Erythroblast (primary cell): ENCODE results near the gene ZCCHC14.
"Not testable (repeated sequence)": the region's sequence is repeated elsewhere in the genome, so short reads cannot be mapped to it uniquely, and the experiment has no call there.

Source experiments
- DNase-seq, 2 experiments: peaks; one replicate each; lab custom pipeline; 2025; lab: John Stamatoyannopoulos, UW
- GATA1 ChIP-seq: IDR thresholded peaks from 2 replicates; pipeline ENCODE4 v1.6.1; 2011; ENCODE audit warnings: low read depth, mild to moderate bottlenecking, control low read depth, low read length, moderate library complexity
- POLR2A ChIP-seq: IDR thresholded peaks from 2 replicates; pipeline ENCODE4 v1.6.1; 2011; ENCODE audit warnings: mild to moderate bottlenecking, low read length

ZCCHC14 gene

DNA sequence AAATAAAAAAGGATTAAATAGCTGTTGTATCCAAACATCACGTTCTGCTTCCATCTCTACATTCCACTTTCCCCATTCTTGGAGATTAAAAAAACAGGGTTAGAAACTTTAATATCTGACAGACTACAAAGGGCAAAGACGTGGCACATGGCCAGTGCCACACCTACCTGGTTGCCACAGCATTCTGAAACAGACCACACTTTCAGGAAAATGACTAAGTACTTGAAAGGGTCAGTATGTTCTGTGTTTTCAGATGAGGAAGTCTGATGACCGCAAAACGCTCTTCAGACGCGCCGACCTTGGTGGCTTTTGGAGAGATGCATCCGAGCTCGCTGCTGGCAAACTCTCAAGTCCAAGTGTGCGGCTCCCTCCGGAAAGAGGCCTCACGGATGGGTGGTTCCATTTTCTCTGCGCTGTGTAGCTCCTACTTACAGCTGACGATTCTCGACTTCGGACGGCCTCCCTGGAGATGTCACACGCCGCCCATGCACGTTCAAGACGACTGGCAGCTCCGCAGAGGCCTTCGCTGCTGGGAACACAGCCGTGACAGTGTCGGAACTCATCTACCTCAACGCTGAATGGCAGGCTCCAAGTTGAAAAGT is 85.2 kb downstream of the ZCCHC14 start:
- TF ChIP-seq POLR2A: no peak
- TF ChIP-seq GATA1: no peak
- DNase-seq: no peak

DNA sequence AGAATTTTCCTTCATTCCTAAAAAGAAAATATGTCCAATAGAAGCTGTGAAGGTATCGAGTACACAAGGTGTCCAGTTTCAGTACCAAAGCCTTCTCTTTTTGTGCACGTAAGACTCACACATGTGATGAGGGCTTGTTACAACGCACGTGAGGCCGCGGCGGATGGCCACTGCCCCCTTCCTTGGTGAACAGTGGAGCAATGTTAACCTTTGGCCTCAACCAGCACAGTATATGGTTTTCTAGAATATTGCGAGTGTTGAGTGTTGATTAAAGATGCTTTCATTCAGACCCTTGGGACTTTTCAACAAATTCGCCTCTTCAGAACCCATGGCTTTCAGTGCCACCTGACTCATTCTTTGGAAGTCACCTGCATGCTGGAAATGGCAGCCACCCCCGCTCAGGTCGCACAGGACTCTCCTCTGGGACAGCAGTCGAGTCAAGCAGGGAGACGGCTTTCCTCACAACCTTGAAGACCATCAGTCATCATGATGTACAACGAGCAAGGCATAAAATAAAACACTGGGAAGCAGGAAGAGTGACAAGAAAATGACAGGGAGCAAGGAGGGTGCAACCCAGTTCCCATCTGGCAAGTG is 86.2 kb downstream of the ZCCHC14 start:
- DNase-seq: no peak
- no peak for TF ChIP-seq POLR2A
- TF ChIP-seq GATA1: no peak

DNA sequence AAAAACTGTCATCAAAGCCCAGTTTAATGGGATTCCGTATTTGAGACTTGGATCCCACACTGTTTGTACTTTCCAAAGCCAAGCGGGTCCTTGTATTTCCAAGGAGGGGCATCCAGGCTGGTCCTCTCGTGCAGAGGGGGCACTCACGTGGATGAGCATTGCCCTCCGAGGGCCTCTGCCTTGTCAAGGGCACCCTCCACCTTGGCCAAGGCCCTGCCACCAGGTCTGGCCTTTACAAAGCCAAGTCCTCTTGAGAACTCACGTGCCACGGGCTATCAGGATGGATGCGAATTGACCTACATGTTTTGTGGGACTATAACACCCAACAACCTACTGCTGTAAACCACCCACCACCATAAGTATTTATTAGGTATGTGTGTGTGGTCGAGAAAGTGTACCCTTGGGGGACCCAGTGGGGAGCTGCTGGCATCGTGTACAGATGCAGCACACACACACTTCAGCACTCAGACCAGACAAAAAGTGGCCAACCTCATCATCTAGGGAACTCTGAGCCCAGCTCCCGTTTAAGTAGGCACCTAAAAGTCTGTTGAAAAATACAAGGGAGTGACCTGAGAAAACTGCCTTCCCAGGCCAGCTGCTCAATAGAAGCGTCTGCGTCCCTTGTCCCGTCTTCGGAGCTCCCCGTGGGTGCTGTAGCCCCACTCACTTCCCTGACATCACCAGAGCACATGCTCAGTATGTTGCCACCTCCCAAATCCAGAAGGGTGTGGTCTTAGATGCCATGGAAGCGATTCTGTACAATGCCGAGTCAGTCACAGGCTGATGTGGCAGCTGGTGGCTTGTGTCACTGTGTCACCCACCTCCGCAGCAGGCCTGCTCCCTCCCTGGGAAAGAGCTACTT is 87.8 kb downstream of the ZCCHC14 start:
- TF ChIP-seq POLR2A (peak; percentile 12), GATA1 (no peak)
- peak in 1 of 2 experiments; percentile 44 for DNase-seq

DNA sequence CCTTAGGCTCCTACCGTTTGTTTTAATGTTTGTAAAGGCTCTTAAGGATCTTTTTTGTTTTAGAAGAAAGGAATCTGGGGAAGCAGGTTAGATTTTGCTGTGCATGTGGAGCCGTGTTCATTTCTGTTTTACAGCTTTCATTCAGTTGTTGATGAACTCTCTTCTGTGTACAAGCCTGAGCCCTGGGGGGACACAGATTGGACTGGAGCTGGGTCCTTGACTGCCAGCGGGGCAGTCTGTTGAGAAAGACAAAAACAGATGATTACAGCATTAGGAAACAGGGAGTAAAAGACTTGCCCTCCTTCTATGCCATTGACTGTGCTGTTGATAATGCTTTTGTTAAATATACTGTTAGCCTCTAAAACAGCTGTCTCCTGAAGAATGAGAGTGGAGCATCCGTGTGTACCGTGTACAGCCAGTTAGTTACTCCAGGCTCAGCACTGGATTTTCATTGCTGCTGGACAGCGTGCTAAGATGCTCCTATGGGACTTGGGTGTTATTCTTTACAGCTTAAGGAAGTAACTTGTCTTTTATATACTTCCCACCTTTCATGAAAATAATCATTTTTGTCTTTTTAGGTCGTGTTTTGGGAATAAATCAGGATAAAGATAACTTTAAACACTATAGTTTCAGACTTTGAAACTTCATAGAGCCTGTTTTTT is 97.5 kb downstream of the ZCCHC14 start:
- TF ChIP-seq GATA1: no peak
- no peak for TF ChIP-seq POLR2A
- DNase-seq: no peak

DNA sequence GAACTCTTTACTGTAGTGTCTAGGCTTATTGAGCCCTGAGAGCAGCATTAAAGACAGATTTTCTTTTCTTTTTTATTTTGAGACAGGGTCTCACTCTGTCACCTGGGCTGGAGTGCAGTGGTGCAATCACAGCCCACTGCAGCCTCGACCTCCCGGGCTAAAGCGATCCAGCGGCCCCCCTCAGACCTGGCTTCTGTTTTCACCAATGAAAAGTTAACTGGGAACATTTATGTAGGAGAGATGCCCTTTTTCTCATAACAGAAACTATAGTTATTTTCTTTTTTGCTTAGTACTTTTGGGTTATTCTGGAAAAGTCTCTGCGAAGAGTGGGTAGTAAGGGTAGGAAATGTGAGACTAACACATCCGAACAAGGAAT is 99.2 kb downstream of the ZCCHC14 start:
- DNase-seq: no peak
- TF ChIP-seq GATA1 (no peak), POLR2A (no peak)

DNA sequence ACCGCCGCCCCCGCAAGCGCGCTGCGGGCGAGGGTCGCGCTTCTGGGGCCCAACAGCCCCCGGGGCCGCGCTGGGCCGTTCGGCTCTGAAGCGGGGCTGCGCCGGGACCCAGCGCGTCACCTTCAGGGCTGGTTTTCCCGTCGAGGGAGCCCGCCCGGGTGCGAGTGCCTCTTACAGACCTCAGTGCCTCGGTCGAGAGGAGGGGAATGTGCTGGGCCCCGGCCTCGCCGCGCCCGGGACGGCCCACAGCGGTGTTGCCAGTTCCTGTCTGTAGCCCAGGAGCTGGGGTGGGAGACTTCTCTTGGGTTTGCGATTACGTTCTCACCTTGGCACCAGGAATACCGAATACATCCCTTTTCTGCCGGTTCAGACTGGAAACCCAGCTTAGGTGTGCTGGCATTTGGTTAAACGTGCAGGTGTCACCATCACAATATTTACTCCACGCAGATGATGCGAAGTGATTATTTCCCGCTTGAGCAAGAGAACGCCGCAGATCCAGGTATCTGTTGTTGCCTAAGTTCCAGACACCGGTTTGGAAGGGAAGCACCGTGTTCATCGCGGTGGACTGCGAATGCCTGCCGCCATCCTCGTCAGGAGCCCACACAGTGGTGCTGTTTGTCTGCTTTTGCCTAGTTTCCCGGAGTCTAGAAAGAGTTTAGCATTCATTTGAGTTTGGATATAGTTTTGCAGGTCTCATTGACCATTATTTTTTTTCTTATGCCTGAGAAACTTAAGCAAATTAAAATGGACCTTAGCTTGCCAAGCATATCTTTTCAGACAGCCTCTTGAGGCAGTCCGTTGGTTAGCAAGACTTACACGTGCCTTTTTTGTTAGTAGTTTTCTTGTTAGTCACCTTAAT is 99.8 kb downstream of the ZCCHC14 start:
- TF ChIP-seq POLR2A: no peak
- TF ChIP-seq GATA1: no peak
- DNase-seq: peak; percentile 66 to 82

DNA sequence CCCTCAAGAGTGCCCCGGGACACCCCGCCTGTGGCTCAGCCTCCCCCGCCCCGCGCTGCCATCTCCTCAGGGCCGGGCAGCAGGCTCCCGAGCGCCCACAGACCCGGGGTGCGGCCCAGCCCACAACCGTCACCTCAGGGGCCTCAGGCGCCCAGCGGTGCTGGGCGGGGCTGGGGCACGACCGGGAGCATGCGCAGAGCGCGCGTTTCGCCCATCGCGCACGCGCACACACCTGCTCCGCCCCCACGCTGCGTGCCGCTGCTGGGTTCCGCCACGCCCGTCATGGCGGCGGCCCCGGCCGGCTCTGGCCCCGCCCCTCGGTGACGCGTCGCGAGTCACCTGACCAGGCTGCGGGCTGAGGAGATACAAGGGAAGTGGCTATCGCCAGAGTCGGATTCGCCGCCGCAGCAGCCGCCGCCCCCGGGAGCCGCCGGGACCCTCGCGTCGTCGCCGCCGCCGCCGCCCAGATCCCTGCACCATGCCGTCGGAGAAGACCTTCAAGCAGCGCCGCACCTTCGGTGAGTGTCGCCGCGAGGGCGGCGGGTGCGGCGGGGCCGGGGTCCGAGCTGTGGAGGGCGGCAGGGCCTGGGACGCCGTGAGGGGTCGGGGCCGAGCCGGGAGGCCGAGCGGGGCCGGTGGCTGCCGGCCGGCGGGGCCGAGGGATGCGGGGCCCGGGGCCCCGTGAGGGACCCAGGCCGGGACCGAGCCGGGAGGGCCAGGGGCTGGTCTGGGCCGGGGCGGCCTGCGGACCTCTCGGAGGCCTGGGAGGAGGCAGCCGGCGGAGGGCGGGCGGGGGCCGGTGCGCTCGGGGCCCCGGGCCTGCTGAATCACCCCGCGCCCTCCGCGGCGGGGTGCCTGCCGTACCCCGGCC is 100.6 kb downstream of the ZCCHC14 start, which contains the start of gene MAP1LC3B:
TSS of gene MAP1LC3B (plus strand) at position 387 of the 871 bp plus-strand sequence. CDS start at position 479, 92 bp downstream.
- DNase-seq: peak; percentile 98 to 100
- TF ChIP-seq POLR2A (peak; percentile 96), GATA1 (no peak)

DNA sequence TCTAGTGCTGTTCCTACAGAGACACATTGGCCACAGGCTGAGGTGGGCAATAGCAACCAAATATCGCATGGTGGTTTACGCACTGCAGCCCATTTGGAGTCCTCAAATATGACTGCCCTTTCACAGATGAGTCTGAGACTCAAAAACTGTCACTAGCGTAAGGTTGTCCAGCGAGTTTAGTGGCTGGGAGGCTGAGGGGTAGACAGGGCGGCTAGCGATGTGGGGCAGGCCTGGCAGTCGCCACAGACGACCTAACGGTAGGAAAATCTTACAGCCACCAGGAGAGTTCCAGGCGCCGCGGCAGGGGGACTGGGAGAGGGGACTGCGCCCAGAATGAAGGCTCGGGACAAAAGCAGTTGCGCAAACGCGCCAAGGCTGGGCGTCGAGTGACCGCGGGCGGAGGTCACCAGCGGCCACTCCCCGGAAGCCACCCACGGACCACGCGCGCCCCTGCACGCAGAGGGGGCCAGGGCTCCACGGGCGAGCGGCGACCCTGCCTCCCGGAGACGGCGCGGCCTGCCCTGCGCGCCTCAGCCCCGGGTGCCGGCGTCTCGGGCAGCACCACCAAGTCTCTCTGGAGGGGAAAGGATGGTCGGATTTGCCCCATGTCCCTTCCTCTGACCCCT is 101.4 kb downstream of the ZCCHC14 start:
- DNase-seq: peak; percentile 77 to 86
- TF ChIP-seq POLR2A: no peak
- no peak for TF ChIP-seq GATA1

DNA sequence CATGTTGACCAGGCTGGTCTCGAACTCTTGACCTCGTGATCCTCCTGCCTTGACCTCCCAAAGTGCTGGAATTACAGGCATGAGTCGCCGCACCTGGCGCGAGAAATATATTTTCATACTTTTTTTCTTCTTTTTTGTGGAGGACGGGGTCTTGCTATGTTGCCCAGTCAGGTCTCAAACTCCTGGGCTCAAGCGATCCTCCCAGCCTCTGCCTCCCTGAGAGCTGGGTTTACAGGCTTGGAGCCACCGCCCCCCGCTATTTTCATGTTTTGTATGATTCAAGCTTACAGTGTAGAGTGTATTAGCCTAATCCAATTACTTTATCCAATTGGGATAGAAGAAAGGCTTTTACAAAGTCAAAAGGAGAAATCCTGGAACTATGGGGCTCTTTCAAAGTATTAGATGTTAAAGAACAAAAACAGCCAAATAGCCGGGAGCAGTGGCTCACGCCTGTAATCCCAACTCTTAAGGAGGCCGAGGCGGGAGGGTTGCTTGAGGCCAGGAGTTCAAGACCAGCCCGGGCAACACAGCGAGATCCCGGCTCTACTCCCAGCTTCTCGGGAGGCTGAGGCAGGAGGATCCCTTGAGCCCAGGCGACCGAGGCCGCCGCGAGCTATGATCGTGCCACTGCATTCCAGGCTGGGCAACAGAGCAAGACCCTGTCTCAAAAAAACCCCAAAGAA is 102.0 kb downstream of the ZCCHC14 start:
- no peak for DNase-seq
- TF ChIP-seq GATA1: no peak
- no peak for TF ChIP-seq POLR2A

DNA sequence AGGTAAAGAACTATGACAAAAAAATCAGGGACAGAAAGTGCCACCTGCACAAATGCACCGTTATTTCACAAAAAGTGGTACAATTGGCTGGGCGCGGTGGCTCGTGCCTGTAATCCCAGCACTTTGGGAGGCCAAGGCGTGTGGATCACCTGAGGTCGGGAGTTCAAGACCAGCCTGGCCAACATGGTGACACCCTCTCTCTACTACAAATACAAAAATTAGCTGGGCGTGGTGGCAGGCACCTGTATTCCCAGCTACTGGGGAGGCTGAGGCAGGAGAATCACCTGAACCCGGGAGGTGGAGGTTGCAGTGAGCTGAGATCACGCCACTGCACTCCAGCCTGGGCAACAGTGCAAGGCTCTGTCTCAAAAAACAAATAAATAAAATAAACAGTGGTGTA is 102.9 kb downstream of the ZCCHC14 start:
- DNase-seq: not testable (repeated sequence)

DNA sequence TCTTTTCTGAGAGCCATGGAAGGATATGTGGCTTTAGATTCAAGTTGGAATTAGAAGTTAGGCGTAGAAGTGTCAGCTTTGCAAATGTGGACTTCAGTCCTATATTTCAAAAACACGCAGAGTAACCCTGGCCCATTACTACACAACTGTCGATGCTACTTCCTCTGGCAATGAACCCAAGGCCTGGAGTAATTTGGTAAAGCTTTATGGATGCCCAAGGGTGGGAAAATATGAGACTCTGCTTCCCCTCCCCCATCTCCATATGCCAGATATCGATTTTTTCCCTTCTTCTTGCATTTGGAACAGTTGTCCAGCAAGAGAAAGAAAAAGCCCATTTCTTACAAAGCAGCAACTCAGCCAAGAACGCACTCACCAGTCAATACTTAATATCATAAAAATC is 103.6 kb downstream of the ZCCHC14 start:
- DNase-seq: peak in 1 of 2 experiments; percentile 68
- TF ChIP-seq GATA1: no peak
- TF ChIP-seq POLR2A: no peak

DNA sequence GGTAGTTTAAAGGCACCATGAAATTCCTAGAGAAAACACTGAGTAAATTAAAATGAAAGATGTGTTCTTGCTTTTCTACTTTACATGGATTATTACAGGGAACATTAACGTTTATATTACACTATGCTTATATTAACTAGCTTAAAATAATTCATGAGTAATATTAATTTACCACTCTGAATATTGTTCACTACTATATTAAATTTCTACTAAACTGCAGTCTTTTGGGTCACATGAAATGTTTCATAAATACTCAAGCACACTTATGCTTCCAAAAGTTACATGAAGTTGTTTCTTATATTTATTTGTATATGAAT is 104.0 kb downstream of the ZCCHC14 start:
- no peak for DNase-seq
- TF ChIP-seq GATA1 (no peak), POLR2A (no peak)
